Liver (tissue), 9 donors: ENCODE results near the gene PRR16. TPM values are rescaled to one million over a fixed set of nuclear protein-coding genes. Genes with fewer than 3 reads are reported as not detected.

Experiments
- DNase-seq: peaks from one replicate; pipeline ENCODE4 v3.0.0-alpha.2; 2017; ENCODE audit warnings: low spot score
- H3K27ac ChIP-seq, 2 donors: one replicate each; pipeline ENCODE4 v1.7.0; 2013; ENCODE audit warnings: inconsistent platforms in 2 of 2, low read length in 2 of 2, control low read depth in 1 of 2, low read depth in 1 of 2, mild to moderate bottlenecking in 1 of 2
- H3K27me3 ChIP-seq, 4 donors: one replicate each; pipeline versions ENCODE4 v1.6.1 to v1.7.0; 2013; ENCODE audit warnings: low read length in 3 of 4, inconsistent platforms in 1 of 4, mild to moderate bottlenecking in 1 of 4, moderate library complexity in 1 of 4; ENCODE audit not compliant: control insufficient read depth in 4 of 4, insufficient read depth in 4 of 4
- H3K36me3 ChIP-seq, 4 donors: one replicate each; pipeline versions ENCODE4 v1.6.1 to v1.7.0; 2013; ENCODE audit warnings: low read length in 3 of 4, mild to moderate bottlenecking in 3 of 4, low read depth in 1 of 4, moderate library complexity in 1 of 4; ENCODE audit not compliant: control insufficient read depth in 4 of 4, insufficient read depth in 3 of 4
- H3K4me1 ChIP-seq, 4 donors: one replicate each; pipeline versions ENCODE4 v1.6.1 to v1.7.0; 2013; ENCODE audit warnings: low read length in 3 of 4, mild to moderate bottlenecking in 3 of 4, moderate library complexity in 1 of 4; ENCODE audit not compliant: control insufficient read depth in 4 of 4, insufficient read depth in 4 of 4
- H3K4me3 ChIP-seq, 3 donors: one replicate each; pipeline versions ENCODE4 v1.6.1 to v1.7.0; 2013; ENCODE audit warnings: low read length in 3 of 3, control low read depth in 1 of 3, low read depth in 1 of 3, mild to moderate bottlenecking in 1 of 3
- H3K9ac ChIP-seq, 2 donors: one replicate each; pipeline ENCODE4 v1.7.0; 2013; ENCODE audit warnings: low read length in 2 of 2, mild to moderate bottlenecking in 2 of 2, moderate library complexity in 2 of 2, control low read depth in 1 of 2, low read depth in 1 of 2
- H3K9me3 ChIP-seq, 4 donors: one replicate each; pipeline versions ENCODE4 v1.6.1 to v1.7.0; 2013; ENCODE audit warnings: low read length in 3 of 4; ENCODE audit not compliant: control insufficient read depth in 4 of 4
- EGR1 ChIP-seq, 2 donors: IDR thresholded peaks; 2 replicates each; pipeline ENCODE4 v1.6.1; 2016 to 2018; ENCODE audit warnings: antibody characterized with exemption in 2 of 2, low read depth in 2 of 2
- FOXA1 ChIP-seq: IDR thresholded peaks from 2 replicates; pipeline ENCODE4 v1.6.1; 2016; ENCODE audit warnings: antibody characterized with exemption
- FOXA2 ChIP-seq: IDR thresholded peaks from 2 replicates; pipeline ENCODE4 v1.6.1; 2016; ENCODE audit warnings: antibody characterized with exemption
- GABPA ChIP-seq, 2 donors: IDR thresholded peaks in 1 of 2; conservative IDR thresholded peaks in 1 of 2; 2 replicates each; pipeline ENCODE4 v1.6.1; 2016; ENCODE audit warnings: antibody characterized with exemption in 2 of 2, mild to moderate bottlenecking in 1 of 2, moderate library complexity in 1 of 2
- HNF4G ChIP-seq: IDR thresholded peaks from 2 replicates; pipeline ENCODE4 v1.6.1; 2016; ENCODE audit warnings: antibody characterized with exemption
- JUND ChIP-seq, 2 donors: IDR thresholded peaks; 2 replicates each; pipeline ENCODE4 v1.6.1; 2016; ENCODE audit warnings: antibody characterized with exemption in 2 of 2
- NR2F2 ChIP-seq: IDR thresholded peaks from 2 replicates; pipeline ENCODE4 v1.6.1; 2016; ENCODE audit warnings: antibody characterized with exemption
- RXRA ChIP-seq, 2 donors: IDR thresholded peaks; 2 replicates each; pipeline ENCODE4 v1.6.1; 2017 to 2018; ENCODE audit warnings: antibody characterized with exemption in 2 of 2, mild to moderate bottlenecking in 1 of 2
- SP1 ChIP-seq: IDR thresholded peaks from 2 replicates; pipeline ENCODE4 v1.6.1; 2018; ENCODE audit warnings: antibody characterized with exemption, mild to moderate bottlenecking
- TAF1 ChIP-seq: conservative IDR thresholded peaks from 2 replicates; pipeline ENCODE4 v1.6.1; 2016; ENCODE audit warnings: antibody characterized with exemption, mild to moderate bottlenecking
- WGBS: extraction: QIAGEN DNeasy Blood & Tissue Kit; methylation state at CpG from one replicate; pipeline ENCODE4 v1.1.7; 2013; 5-methylcytosine and 5-hydroxymethylcytosine counted together
- polyA plus RNA-seq, 2 donors: library from polyadenylated mRNA; stranded (reverse) in 1 of 2; unstranded in 1 of 2; fragments of 200-250 nt in 1 of 2; fragments of >200 nt in 1 of 2; fragmentation: Nextera tagmentation in 1 of 2; extraction: Ambion mirVana in 1 of 2; gene quantifications; one replicate each; pipeline versions ENCODE4 v1.2.1 to v1.2.3, GENCODE V29; 2013 to 2015
- total RNA-seq, 2 donors: library from RNA; depleted of rRNA; stranded (reverse); fragments of >200 nt; gene quantifications; one replicate each; pipeline ENCODE4 v1.2.3, GENCODE V29; 2014
- TF ChIP-seq, protein P1 (sequence below): fragments of 150-350 bp; IDR thresholded peaks from 2 replicates; pipeline ENCODE4 v1.5.1; 2017; ENCODE audit warnings: improper control_type of control experiment, low read depth, low read length; ENCODE audit not compliant: missing input control
- TF ChIP-seq, protein P2 (sequence below): IDR thresholded peaks from 2 replicates; pipeline ENCODE4 v1.6.1; 2016; ENCODE audit warnings: antibody characterized with exemption
- TF ChIP-seq, protein P3 (sequence below): IDR thresholded peaks from 2 replicates; pipeline ENCODE4 v1.6.1; 2016; ENCODE audit warnings: antibody characterized with exemption
- TF ChIP-seq, protein P4 (sequence below): IDR thresholded peaks from 2 replicates; pipeline ENCODE4 v1.6.1; 2016; ENCODE audit warnings: antibody characterized with exemption, mild to moderate bottlenecking
- donor health status: healthy.
- donor health status: healthy.
- donor health status: healthy.
- donor health status: healthy.
- donor health status: healthy.

Gene PRR16
- total and polyA plus RNA-seq, 4 donors = 0.14 to 0.42 (median 0.21) TPM

DNA sequence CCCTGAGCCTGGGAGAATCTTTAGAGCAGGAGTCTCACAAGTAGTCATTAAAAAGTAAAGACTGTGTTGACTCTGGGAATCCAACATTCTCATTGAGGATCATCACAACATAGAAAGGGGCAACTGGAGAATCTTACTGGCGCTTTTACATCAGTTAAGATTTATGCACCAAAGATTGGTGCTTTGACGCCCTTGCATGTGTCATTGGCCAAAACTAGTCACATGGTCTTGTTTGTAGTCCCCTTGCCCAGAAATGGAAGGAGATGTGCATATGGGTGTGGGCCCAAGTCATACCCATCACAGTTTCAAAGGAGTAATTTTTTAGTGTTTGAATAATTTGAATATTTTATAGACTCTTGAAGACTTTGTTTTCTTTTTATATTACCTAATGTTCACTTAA, 228.2 kb downstream of the PRR16 start (continued):
- TF ChIP-seq, protein P1, sequence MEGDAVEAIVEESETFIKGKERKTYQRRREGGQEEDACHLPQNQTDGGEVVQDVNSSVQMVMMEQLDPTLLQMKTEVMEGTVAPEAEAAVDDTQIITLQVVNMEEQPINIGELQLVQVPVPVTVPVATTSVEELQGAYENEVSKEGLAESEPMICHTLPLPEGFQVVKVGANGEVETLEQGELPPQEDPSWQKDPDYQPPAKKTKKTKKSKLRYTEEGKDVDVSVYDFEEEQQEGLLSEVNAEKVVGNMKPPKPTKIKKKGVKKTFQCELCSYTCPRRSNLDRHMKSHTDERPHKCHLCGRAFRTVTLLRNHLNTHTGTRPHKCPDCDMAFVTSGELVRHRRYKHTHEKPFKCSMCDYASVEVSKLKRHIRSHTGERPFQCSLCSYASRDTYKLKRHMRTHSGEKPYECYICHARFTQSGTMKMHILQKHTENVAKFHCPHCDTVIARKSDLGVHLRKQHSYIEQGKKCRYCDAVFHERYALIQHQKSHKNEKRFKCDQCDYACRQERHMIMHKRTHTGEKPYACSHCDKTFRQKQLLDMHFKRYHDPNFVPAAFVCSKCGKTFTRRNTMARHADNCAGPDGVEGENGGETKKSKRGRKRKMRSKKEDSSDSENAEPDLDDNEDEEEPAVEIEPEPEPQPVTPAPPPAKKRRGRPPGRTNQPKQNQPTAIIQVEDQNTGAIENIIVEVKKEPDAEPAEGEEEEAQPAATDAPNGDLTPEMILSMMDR = no peak
- TF ChIP-seq, protein P2, sequence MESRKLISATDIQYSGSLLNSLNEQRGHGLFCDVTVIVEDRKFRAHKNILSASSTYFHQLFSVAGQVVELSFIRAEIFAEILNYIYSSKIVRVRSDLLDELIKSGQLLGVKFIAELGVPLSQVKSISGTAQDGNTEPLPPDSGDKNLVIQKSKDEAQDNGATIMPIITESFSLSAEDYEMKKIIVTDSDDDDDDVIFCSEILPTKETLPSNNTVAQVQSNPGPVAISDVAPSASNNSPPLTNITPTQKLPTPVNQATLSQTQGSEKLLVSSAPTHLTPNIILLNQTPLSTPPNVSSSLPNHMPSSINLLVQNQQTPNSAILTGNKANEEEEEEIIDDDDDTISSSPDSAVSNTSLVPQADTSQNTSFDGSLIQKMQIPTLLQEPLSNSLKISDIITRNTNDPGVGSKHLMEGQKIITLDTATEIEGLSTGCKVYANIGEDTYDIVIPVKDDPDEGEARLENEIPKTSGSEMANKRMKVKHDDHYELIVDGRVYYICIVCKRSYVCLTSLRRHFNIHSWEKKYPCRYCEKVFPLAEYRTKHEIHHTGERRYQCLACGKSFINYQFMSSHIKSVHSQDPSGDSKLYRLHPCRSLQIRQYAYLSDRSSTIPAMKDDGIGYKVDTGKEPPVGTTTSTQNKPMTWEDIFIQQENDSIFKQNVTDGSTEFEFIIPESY = no peak
- TF ChIP-seq NR2F2 = no peak
- TF ChIP-seq FOXA1 = no peak
- no peak for TF ChIP-seq TAF1

DNA sequence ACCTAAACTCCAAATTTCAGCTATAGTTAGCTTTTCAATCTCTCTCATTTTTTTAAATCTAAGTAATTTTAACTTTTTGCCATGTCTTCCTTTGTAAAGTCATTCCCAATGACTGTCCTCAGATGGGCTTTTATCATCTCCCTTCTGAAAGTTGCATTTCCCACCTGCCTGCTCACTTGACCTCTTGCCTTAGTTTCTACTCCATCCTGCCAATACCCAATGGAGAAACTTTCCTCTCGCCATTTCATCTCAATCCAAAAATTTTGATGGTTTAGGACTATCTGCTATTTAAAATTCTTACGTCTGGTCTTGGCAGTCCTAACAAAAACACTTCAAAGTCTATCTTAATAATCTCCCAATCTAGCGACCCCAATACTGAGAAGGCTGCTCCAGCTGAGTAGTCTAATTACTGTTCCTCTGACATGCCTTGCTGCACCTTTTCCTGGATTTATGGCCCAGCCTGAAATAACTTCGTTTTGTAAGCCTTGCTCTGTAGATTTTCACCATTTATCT, 231.3 kb downstream of the PRR16 start:
- Histone ChIP-seq H3K4me3 (no peak overlapping the region), H3K9ac (no peak overlapping the region), H3K9me3 (no peaks in the 10 kb centered on the region), H3K27ac (no peak overlapping the region), H3K27me3 (no peaks in the 10 kb centered on the region), H3K4me1 (no peaks in the 10 kb centered on the region), H3K36me3 (no peaks in the 10 kb centered on the region)
- WGBS = 65% methylated on average over 4 of the region's 4 CpGs
- DNase-seq = no peak
- TF ChIP-seq TAF1 = no peak
- TF ChIP-seq NR2F2 = no peak
- TF ChIP-seq FOXA2 = no peak
- TF ChIP-seq JUND (IDR thresholded peaks at IDR 0.05) = no peak
- TF ChIP-seq EGR1 (IDR thresholded peaks at IDR 0.05; ENCODE audit: low read depth in 2 of 2) = no peak
- no peak for TF ChIP-seq FOXA1
- TF ChIP-seq GABPA (IDR thresholded peaks at IDR 0.05 in 1 of 2, conservative IDR thresholded peaks at IDR 0.05 in 1 of 2) = no peak
- no peak for TF ChIP-seq RXRA (IDR thresholded peaks at IDR 0.05)
- no peak for TF ChIP-seq HNF4G
- TF ChIP-seq, protein P1 = no peak
- TF ChIP-seq SP1 = no peak

DNA sequence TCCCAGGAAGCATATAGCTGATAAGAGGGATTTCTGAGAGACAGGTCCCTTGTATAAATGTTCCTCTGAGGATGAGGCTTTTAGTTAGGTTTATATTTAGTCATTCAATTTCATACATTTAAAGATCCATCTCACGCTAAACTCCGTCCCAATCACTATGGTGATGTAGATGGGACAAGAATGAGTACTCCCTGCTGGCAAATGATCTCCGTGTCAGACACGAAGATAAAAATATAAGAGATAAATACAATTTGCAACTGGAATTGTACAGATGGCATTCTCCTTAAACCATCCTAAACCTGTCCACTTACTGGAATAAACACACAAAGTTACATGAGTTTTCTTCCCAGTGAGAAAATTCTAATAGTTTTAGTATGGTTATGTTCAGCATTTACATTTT, 233.0 kb downstream of the PRR16 start:
- DNase-seq = no peak
- WGBS = 60% methylated on average over 4 of the region's 4 CpGs
- no peaks in the 10 kb centered on the region for H3K9me3 ChIP-seq
- H3K4me1 ChIP-seq = no peaks in the 10 kb centered on the region
- no peaks in the 10 kb centered on the region for H3K27me3 ChIP-seq
- no peaks in the 10 kb centered on the region for H3K36me3 ChIP-seq
- H3K27ac ChIP-seq = no peak overlapping the region
- no peak overlapping the region for H3K9ac ChIP-seq
- H3K4me3 ChIP-seq = no peak overlapping the region
- TF ChIP-seq SP1 = no peak
- no peak for TF ChIP-seq NR2F2
- TF ChIP-seq EGR1 (IDR thresholded peaks at IDR 0.05; ENCODE audit: low read depth in 2 of 2) = no peak
- TF ChIP-seq RXRA (IDR thresholded peaks at IDR 0.05) = no peak
- no peak for TF ChIP-seq FOXA1
- no peak for TF ChIP-seq TAF1
- TF ChIP-seq, protein P1 = no peak
- TF ChIP-seq, protein P3, sequence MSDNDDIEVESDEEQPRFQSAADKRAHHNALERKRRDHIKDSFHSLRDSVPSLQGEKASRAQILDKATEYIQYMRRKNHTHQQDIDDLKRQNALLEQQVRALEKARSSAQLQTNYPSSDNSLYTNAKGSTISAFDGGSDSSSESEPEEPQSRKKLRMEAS = no peak
- TF ChIP-seq, protein P4, sequence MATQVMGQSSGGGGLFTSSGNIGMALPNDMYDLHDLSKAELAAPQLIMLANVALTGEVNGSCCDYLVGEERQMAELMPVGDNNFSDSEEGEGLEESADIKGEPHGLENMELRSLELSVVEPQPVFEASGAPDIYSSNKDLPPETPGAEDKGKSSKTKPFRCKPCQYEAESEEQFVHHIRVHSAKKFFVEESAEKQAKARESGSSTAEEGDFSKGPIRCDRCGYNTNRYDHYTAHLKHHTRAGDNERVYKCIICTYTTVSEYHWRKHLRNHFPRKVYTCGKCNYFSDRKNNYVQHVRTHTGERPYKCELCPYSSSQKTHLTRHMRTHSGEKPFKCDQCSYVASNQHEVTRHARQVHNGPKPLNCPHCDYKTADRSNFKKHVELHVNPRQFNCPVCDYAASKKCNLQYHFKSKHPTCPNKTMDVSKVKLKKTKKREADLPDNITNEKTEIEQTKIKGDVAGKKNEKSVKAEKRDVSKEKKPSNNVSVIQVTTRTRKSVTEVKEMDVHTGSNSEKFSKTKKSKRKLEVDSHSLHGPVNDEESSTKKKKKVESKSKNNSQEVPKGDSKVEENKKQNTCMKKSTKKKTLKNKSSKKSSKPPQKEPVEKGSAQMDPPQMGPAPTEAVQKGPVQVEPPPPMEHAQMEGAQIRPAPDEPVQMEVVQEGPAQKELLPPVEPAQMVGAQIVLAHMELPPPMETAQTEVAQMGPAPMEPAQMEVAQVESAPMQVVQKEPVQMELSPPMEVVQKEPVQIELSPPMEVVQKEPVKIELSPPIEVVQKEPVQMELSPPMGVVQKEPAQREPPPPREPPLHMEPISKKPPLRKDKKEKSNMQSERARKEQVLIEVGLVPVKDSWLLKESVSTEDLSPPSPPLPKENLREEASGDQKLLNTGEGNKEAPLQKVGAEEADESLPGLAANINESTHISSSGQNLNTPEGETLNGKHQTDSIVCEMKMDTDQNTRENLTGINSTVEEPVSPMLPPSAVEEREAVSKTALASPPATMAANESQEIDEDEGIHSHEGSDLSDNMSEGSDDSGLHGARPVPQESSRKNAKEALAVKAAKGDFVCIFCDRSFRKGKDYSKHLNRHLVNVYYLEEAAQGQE = no peak
- TF ChIP-seq GABPA (IDR thresholded peaks at IDR 0.05 in 1 of 2, conservative IDR thresholded peaks at IDR 0.05 in 1 of 2) = no peak
- TF ChIP-seq, protein P2 = no peak
